H9 (cell line): ENCODE measurements around the gene ATP8A1. TPM values are rescaled to one million over a fixed set of nuclear protein-coding genes. Genes with fewer than 3 reads are reported as not detected.

Experiments
- DNase-seq: peaks from one replicate; pipeline ENCODE4 v3.0.0-alpha.2; 2017
- H2AFZ ChIP-seq: one replicate; pipeline ENCODE4 v1.6.1; 2013; ENCODE audit warnings: mild to moderate bottlenecking, low read length, control low read depth, moderate library complexity
- H2AK5ac ChIP-seq: 2 replicates; pipeline ENCODE4 v1.6.1; 2013; ENCODE audit warnings: low read length, control low read depth, mixed read lengths; ENCODE audit not compliant: insufficient read length
- H2BK120ac ChIP-seq: one replicate; pipeline ENCODE4 v1.6.1; 2013; ENCODE audit warnings: low read depth, mild to moderate bottlenecking, low read length, control low read depth, inconsistent platforms; ENCODE audit not compliant: poor library complexity, severe bottlenecking
- H2BK12ac ChIP-seq: 2 replicates; pipeline ENCODE4 v1.6.1; 2013; ENCODE audit warnings: low read length, control low read depth, mixed read lengths, low read depth; ENCODE audit not compliant: insufficient read length
- H2BK15ac ChIP-seq: 2 replicates; pipeline ENCODE4 v1.6.1; 2013; ENCODE audit warnings: low read depth, low read length, control low read depth
- H2BK20ac ChIP-seq: one replicate; pipeline ENCODE4 v1.6.1; 2013; ENCODE audit warnings: low read depth, mild to moderate bottlenecking, low read length, control low read depth, inconsistent platforms; ENCODE audit not compliant: poor library complexity, severe bottlenecking
- H2BK5ac ChIP-seq: 2 replicates; pipeline ENCODE4 v1.6.1; 2013; ENCODE audit warnings: low read length, control low read depth, mixed read lengths; ENCODE audit not compliant: insufficient read length
- H3K14ac ChIP-seq: 2 replicates; pipeline ENCODE4 v1.6.1; 2013; ENCODE audit warnings: low read length, control low read depth; ENCODE audit not compliant: insufficient read depth
- H3K18ac ChIP-seq: 2 replicates; pipeline ENCODE4 v1.6.1; 2013; ENCODE audit warnings: low read depth, mild to moderate bottlenecking, mixed read lengths, low read length, control low read depth; ENCODE audit not compliant: insufficient read length
- H3K23ac ChIP-seq: 2 replicates; pipeline ENCODE4 v1.6.1; 2013; ENCODE audit warnings: low read length, control low read depth, mixed read lengths, low read depth; ENCODE audit not compliant: insufficient read length
- H3K23me2 ChIP-seq: 2 replicates; pipeline ENCODE4 v1.6.1; 2013; ENCODE audit warnings: low read depth, mild to moderate bottlenecking, mixed read lengths, low read length, control low read depth; ENCODE audit not compliant: insufficient read length, poor library complexity, severe bottlenecking
- H3K27ac ChIP-seq: 2 replicates; pipeline ENCODE4 v1.5.1; 2013; ENCODE audit warnings: low read length, control low read depth, mixed read lengths, low read depth; ENCODE audit not compliant: insufficient read length
- H3K27me3 ChIP-seq: 2 replicates; pipeline ENCODE4 v1.6.1; 2013; ENCODE audit warnings: low read length, control low read depth, inconsistent platforms; ENCODE audit not compliant: insufficient read depth
- H3K4ac ChIP-seq: 2 replicates; pipeline ENCODE4 v1.6.1; 2013; ENCODE audit warnings: low read depth, mild to moderate bottlenecking, control low read depth, inconsistent platforms, low read length, moderate library complexity
- H3K4me1 ChIP-seq: 2 replicates; pipeline ENCODE4 v1.6.1; 2013; ENCODE audit warnings: low read length, control low read depth, inconsistent platforms; ENCODE audit not compliant: insufficient read depth
- H3K4me2 ChIP-seq: 2 replicates; pipeline ENCODE4 v1.6.1; 2013; ENCODE audit warnings: low read length, control low read depth, mixed read lengths; ENCODE audit not compliant: insufficient read length, insufficient read depth
- H3K56ac ChIP-seq: 2 replicates; pipeline ENCODE4 v1.6.1; 2013; ENCODE audit warnings: low read depth, mild to moderate bottlenecking, mixed read lengths, low read length, control low read depth; ENCODE audit not compliant: insufficient read length
- H3K79me1 ChIP-seq: 2 replicates; pipeline ENCODE4 v1.6.1; 2013; ENCODE audit warnings: low read depth, mild to moderate bottlenecking, moderate library complexity, low read length, control low read depth, inconsistent platforms; ENCODE audit not compliant: insufficient read depth, poor library complexity, severe bottlenecking
- H3K79me2 ChIP-seq: 2 replicates; pipeline ENCODE4 v1.6.1; 2013; ENCODE audit warnings: low read length, control low read depth, inconsistent platforms; ENCODE audit not compliant: insufficient read depth
- H3K9ac ChIP-seq: 2 replicates; pipeline ENCODE4 v1.6.1; 2013; ENCODE audit warnings: low read length, control low read depth, mixed read lengths; ENCODE audit not compliant: insufficient read length; ENCODE audit errors: extremely low read depth
- H3K9me3 ChIP-seq: one replicate; pipeline ENCODE4 v1.6.1; 2013; ENCODE audit warnings: low read depth, low read length, inconsistent platforms; ENCODE audit not compliant: control insufficient read depth
- H3T11ph ChIP-seq: one replicate; pipeline ENCODE4 v1.6.1; 2013; ENCODE audit warnings: mild to moderate bottlenecking, low read length, control low read depth, inconsistent platforms
- H4K20me1 ChIP-seq: one replicate; pipeline ENCODE4 v1.6.1; 2013; ENCODE audit not compliant: control insufficient read depth, insufficient read length, insufficient read depth
- H4K5ac ChIP-seq: 2 replicates; pipeline ENCODE4 v1.6.1; 2013; ENCODE audit warnings: low read depth, mild to moderate bottlenecking, mixed read lengths, low read length, control low read depth; ENCODE audit not compliant: insufficient read length
- H4K8ac ChIP-seq: replicated peaks from 2 replicates; pipeline ENCODE4 v1.6.1; 2013; ENCODE audit warnings: low read length, control low read depth, mixed read lengths, low read depth; ENCODE audit not compliant: insufficient read length
- H4K91ac ChIP-seq: 2 replicates; pipeline ENCODE4 v1.6.1; 2013; ENCODE audit warnings: low read depth, mild to moderate bottlenecking, moderate library complexity, mixed read lengths, low read length, control low read depth; ENCODE audit not compliant: insufficient read length
- H3K27ac Mint-ChIP-seq, 3 experiments: 2 replicates in 2 of 3; 3 replicates in 1 of 3; pipeline ENCODE4 v1.8.0; 2020 to 2021; ENCODE audit warnings: mixed read lengths in 3 of 3, mild to moderate bottlenecking in 1 of 3, moderate library complexity in 1 of 3
- H3K27me3 Mint-ChIP-seq: 2 replicates; pipeline ENCODE4 v1.8.0; 2021; ENCODE audit warnings: low read depth, mild to moderate bottlenecking, moderate library complexity, mixed read lengths
- H3K36me3 Mint-ChIP-seq, 3 experiments: 2 replicates in 2 of 3; 3 replicates in 1 of 3; pipeline ENCODE4 v1.8.0; 2020 to 2021; ENCODE audit warnings: low read depth in 3 of 3, mixed read lengths in 3 of 3; ENCODE audit not compliant: insufficient read depth in 1 of 3
- H3K4me1 Mint-ChIP-seq, 2 experiments: 2 replicates each; pipeline ENCODE4 v1.8.0; 2020; ENCODE audit warnings: mixed read lengths in 2 of 2
- H3K4me3 Mint-ChIP-seq, 2 experiments: 2 replicates in 1 of 2; 3 replicates in 1 of 2; pipeline ENCODE4 v1.8.0; 2020 to 2021; ENCODE audit warnings: mild to moderate bottlenecking in 2 of 2, mixed read lengths in 2 of 2, moderate library complexity in 1 of 2
- H3K9me3 Mint-ChIP-seq, 2 experiments: 2 replicates in 1 of 2; 3 replicates in 1 of 2; pipeline ENCODE4 v1.8.0; 2020; ENCODE audit warnings: mild to moderate bottlenecking in 2 of 2, mixed read lengths in 2 of 2, moderate library complexity in 1 of 2
- CTCF ChIP-seq: fragments of 200-600 bp; sonication (generic); conservative IDR thresholded peaks from 3 replicates; pipeline ENCODE4 v1.8.0; 2021; ENCODE audit warnings: antibody characterized with exemption, mild to moderate bottlenecking
- WGBS: extraction: QIAGEN DNeasy Blood & Tissue Kit; methylation state at CpG from one replicate; pipeline ENCODE4 v1.1.7; 2013; ENCODE audit warnings: missing lambda C conversion rate, low lambda C conversion rate, mixed read lengths; ENCODE audit not compliant: insufficient read length; ENCODE audit errors: extremely low coverage; 5-methylcytosine and 5-hydroxymethylcytosine counted together
- total RNA-seq: library from RNA; stranded (reverse); gene quantifications from 2 replicates; pipeline ENCODE4 v1.2.1, GENCODE V29; 2021

Gene ATP8A1
- total RNA-seq, 1 experiment from 2014 or later, result 5.1 TPM

- Mint-ChIP-seq H3K27ac (no peak overlapping the region), H3K4me1 (peaks cover 6 to 8% of the 10 kb centered on the region in 2 experiments), H3K36me3 (no peaks in the 10 kb centered on the region; a peak in 2 of 7 replicates), H3K4me3 (no peak overlapping the region), H3K9me3 (no peaks in the 10 kb centered on the region), H3K27me3 (0 out of 2 replicates have a peak, but pooled peaks cover 2% of the 10 kb centered on the region)
- Histone ChIP-seq H4K20me1 (no peaks in the 10 kb centered on the region), H3K23me2 (no peaks in the 10 kb centered on the region), H2AFZ (no peak overlapping the region), H3K4me2 (no peak overlapping the region), H4K8ac (no peak overlapping the region), H4K91ac (no peak overlapping the region), H2BK120ac (no peak overlapping the region), H3K9me3 (no peaks in the 10 kb centered on the region), H2BK15ac (no peak overlapping the region), H2BK12ac (no peak overlapping the region), H3K79me2 (no peaks in the 10 kb centered on the region), H3K56ac (no peak overlapping the region), H3K27ac (no peak overlapping the region), H2AK5ac (no peak overlapping the region), H3K27me3 (no peaks in the 10 kb centered on the region), H3K4ac (no peak overlapping the region), H3K18ac (no peak overlapping the region), H4K5ac (no peak overlapping the region), H2BK20ac (no peak overlapping the region), H3K79me1 (no peaks in the 10 kb centered on the region), H3K14ac (no peak overlapping the region), H2BK5ac (no peak overlapping the region), H3K9ac (no peak overlapping the region), H3K23ac (no peak overlapping the region), H3K4me1 (no peaks in the 10 kb centered on the region; the same call in 1 of the 2 replicates), H3T11ph (no peak overlapping the region)
- DNase-seq, result no peak
- TF ChIP-seq CTCF, result no peak
- WGBS, result no CpG with 5 or more reads among the region's 3 CpGs
Measured at GRCh38 chr4:42523066-42523718, 133.7 kb downstream of the ATP8A1 start.
